BLaER1 (cell line): ENCODE data around the gene WWOX.

ENCODE experiments used
- H3K27ac ChIP-seq: shearing (Covaris generic); formaldehyde crosslinking; 2 replicates; pipeline ENCODE4 v1.8.1; 2022
- H3K27me3 ChIP-seq: shearing (Covaris generic); formaldehyde crosslinking; 2 replicates; pipeline ENCODE4 v1.8.1; 2022
- H3K36me3 ChIP-seq: shearing (Covaris generic); formaldehyde crosslinking; 2 replicates; pipeline ENCODE4 v1.8.1; 2022
- H3K4me1 ChIP-seq: shearing (Covaris generic); formaldehyde crosslinking; 2 replicates; pipeline ENCODE4 v1.8.1; 2022
- H3K4me2 ChIP-seq: shearing (Covaris generic); formaldehyde crosslinking; 2 replicates; pipeline ENCODE4 v1.8.1; 2022
- H3K4me3 ChIP-seq: shearing (Covaris generic); formaldehyde crosslinking; 2 replicates; pipeline ENCODE4 v1.8.1; 2022
- H3K9ac ChIP-seq: shearing (Covaris generic); formaldehyde crosslinking; 2 replicates; pipeline ENCODE4 v1.8.1; 2022
- H3K9me3 ChIP-seq: shearing (Covaris generic); formaldehyde crosslinking; 2 replicates; pipeline ENCODE4 v1.8.1; 2022
- H4K20me1 ChIP-seq: shearing (Covaris generic); formaldehyde crosslinking; 2 replicates; pipeline ENCODE4 v1.8.1; 2022
- Cebpa-rat ChIP-seq: shearing (Covaris generic); IDR thresholded peaks from 2 replicates; pipeline ENCODE4 v1.8.1; 2022

Gene WWOX

DNA sequence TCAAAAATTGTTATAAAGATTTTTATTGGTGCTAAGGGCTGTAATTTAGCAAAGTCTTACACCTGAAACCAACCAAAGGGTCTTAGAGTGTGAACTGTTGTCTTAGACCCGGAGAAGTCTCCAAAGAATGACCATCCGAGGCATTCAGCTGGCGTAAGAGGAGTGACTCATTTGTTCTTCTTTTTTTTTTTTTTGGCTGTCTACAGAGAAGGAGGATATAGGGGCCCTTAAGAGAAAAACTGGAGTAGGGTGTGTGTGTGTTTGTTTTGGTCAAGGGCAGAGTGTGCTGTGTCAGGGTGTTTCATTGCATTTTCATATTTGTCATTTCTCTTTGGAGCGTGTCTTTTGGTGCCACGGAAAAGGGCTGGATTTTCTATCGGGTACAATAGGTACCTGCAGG, 508.0 kb downstream of the WWOX start:
- no peak for TF ChIP-seq Cebpa-rat
- no peak overlapping the region for H3K4me2 ChIP-seq
- no peaks in the 10 kb centered on the region for H3K36me3 ChIP-seq
- no peaks in the 10 kb centered on the region for H3K9me3 ChIP-seq
- H4K20me1 ChIP-seq: no peaks in the 10 kb centered on the region
- H3K27me3 ChIP-seq: no peaks in the 10 kb centered on the region
- no peak overlapping the region for H3K4me3 ChIP-seq
- peaks cover 8% of the 10 kb centered on the region; the same call in 1 of the 2 replicates for H3K4me1 ChIP-seq
- no peak overlapping the region for H3K27ac ChIP-seq
- H3K9ac ChIP-seq: no peak overlapping the region

DNA sequence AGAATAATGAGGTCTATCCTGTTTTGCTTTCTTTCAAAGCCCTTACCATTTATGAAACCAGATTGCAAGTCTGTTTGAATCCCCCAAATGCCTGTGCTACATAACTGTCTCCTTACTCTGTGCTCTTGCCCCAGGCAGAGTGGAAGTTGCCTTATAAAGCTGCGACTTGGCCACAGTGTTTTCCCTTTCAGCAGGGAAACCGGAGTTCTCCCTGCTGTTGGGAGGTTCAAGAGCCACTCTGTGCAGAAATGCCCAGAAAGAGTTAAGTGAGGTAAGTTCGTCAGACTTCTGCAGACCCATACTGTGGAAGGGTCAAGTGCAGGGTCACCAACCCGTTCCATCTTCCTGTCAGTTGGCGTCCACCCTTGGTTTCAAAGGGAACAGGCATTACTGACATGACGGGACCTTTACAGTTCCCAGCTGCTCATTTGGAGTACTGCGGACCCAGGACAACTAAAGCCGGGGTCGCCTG, 508.9 kb downstream of the WWOX start:
- Histone ChIP-seq H3K9ac (no peak overlapping the region), H3K4me1 (peaks cover 8% of the 10 kb centered on the region; the same call in 1 of the 2 replicates), H3K4me2 (no peak overlapping the region), H3K36me3 (no peaks in the 10 kb centered on the region), H3K27ac (no peak overlapping the region), H4K20me1 (no peaks in the 10 kb centered on the region), H3K27me3 (no peaks in the 10 kb centered on the region), H3K4me3 (no peak overlapping the region), H3K9me3 (no peaks in the 10 kb centered on the region)
- TF ChIP-seq Cebpa-rat: no peak

DNA sequence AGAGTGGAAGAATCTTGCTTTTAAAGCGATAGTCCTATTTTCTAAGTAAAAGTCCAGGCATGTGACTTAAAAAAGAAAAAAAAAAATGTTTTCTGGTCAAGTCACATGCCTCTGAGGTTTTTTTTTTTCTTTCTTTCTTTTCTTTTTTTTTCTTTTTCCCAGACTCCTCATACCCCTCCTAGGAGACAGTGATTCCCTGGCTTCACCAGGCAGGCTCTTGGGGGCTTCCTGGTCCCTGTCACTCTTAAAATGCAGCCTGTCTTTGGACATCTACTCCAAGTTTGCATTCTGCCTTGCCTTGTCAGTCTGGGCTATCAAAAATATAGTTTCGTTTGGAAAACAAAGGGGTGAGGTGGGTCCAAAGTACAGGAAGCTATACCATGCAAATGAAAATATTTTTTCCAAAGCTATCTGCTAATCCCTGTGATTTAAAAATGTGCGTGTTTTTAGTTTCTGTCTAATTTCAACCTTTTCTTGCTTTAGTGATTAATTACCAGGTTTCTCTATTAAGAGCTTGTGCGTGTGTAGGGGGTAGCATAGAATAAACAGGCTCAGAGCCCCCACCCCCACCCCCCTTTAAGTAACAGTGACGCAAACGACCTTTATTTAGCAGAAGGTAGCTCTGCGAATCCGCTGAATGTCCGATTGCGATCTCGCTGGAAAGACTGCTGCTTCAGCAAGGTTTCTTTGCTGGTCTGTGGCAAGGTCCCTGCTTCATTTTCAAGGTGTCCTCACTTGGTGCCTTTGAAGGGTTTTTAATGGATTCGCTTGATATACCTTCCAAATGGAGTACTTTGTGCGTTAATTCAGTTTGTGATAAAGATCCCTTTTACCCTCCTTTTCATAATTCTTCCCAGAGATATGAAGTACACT, 510.2 kb downstream of the WWOX start:
- Histone ChIP-seq H3K9me3 (no peaks in the 10 kb centered on the region), H3K27me3 (no peaks in the 10 kb centered on the region), H3K9ac (no peak overlapping the region), H3K36me3 (no peaks in the 10 kb centered on the region), H3K4me2 (no peak overlapping the region), H3K27ac (no peak overlapping the region), H4K20me1 (no peaks in the 10 kb centered on the region), H3K4me3 (no peak overlapping the region), H3K4me1 (peaks cover 8% of the 10 kb centered on the region; the same call in 1 of the 2 replicates)
- TF ChIP-seq Cebpa-rat: no peak

GRCh38 chr16:78611318-78611717, 511.9 kb downstream of the WWOX start:
- H3K9ac ChIP-seq: no peak overlapping the region
- H4K20me1 ChIP-seq: no peaks in the 10 kb centered on the region
- no peak overlapping the region for H3K27ac ChIP-seq
- H3K27me3 ChIP-seq: no peaks in the 10 kb centered on the region
- peaks cover 8% of the 10 kb centered on the region; the same call in 1 of the 2 replicates for H3K4me1 ChIP-seq
- no peak overlapping the region for H3K4me2 ChIP-seq
- H3K36me3 ChIP-seq: no peaks in the 10 kb centered on the region
- no peaks in the 10 kb centered on the region for H3K9me3 ChIP-seq
- H3K4me3 ChIP-seq: no peak overlapping the region
- no peak for TF ChIP-seq Cebpa-rat

GRCh38 chr16:78619811-78620210, 520.4 kb downstream of the WWOX start:
- no peaks in the 10 kb centered on the region for H3K27me3 ChIP-seq
- H3K4me1 ChIP-seq: no peaks in the 10 kb centered on the region
- no peak overlapping the region for H3K27ac ChIP-seq
- no peaks in the 10 kb centered on the region for H3K36me3 ChIP-seq
- H3K4me3 ChIP-seq: no peak overlapping the region
- H3K9ac ChIP-seq: no peak overlapping the region
- peaks cover 12% of the 10 kb centered on the region for H3K9me3 ChIP-seq
- no peak for TF ChIP-seq Cebpa-rat
- no peak overlapping the region for H3K4me2 ChIP-seq
- no peaks in the 10 kb centered on the region for H4K20me1 ChIP-seq

GRCh38 chr16:78620291-78620690, 520.8 kb downstream of the WWOX start:
- TF ChIP-seq Cebpa-rat: no peak
- no peak overlapping the region for H3K4me2 ChIP-seq
- no peaks in the 10 kb centered on the region for H3K4me1 ChIP-seq
- H3K4me3 ChIP-seq: no peak overlapping the region
- H3K27ac ChIP-seq: no peak overlapping the region
- no peak overlapping the region for H3K9ac ChIP-seq
- no peaks in the 10 kb centered on the region for H3K36me3 ChIP-seq
- no peaks in the 10 kb centered on the region for H4K20me1 ChIP-seq
- no peaks in the 10 kb centered on the region for H3K27me3 ChIP-seq
- H3K9me3 ChIP-seq: peaks cover 12% of the 10 kb centered on the region

DNA sequence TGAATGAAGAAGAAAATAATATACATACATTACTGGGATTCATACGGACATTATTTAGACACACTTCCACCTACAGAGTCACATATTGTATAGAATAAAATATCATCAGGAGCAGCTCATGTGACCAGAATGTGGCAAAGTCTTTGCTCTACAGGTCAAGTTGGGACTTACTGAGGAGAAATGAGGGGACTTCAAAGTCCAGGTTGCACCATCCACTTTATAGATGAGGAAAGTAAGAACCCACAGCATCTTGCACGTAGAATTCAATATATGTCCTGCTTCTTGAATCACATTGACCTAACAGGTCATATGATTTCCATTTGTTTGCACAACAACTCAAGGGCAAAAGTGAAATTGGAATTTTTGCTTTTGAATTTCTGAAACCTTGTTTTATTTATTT, 524.3 kb downstream of the WWOX start:
- no peak for TF ChIP-seq Cebpa-rat
- H4K20me1 ChIP-seq: no peaks in the 10 kb centered on the region
- no peak overlapping the region for H3K9ac ChIP-seq
- H3K4me2 ChIP-seq: no peak overlapping the region
- H3K27me3 ChIP-seq: no peaks in the 10 kb centered on the region
- H3K9me3 ChIP-seq: peaks cover 12% of the 10 kb centered on the region
- H3K27ac ChIP-seq: no peak overlapping the region
- no peak overlapping the region for H3K4me3 ChIP-seq
- H3K36me3 ChIP-seq: no peaks in the 10 kb centered on the region
- peaks cover 4% of the 10 kb centered on the region; the same call in 1 of the 2 replicates for H3K4me1 ChIP-seq

- H4K20me1 ChIP-seq: no peaks in the 10 kb centered on the region
- no peaks in the 10 kb centered on the region for H3K36me3 ChIP-seq
- no peak overlapping the region for H3K4me2 ChIP-seq
- TF ChIP-seq Cebpa-rat: no peak
- no peaks in the 10 kb centered on the region for H3K27me3 ChIP-seq
- peaks cover 4% of the 10 kb centered on the region; the same call in 1 of the 2 replicates for H3K4me1 ChIP-seq
- H3K9ac ChIP-seq: no peak overlapping the region
- no peak overlapping the region for H3K4me3 ChIP-seq
- H3K27ac ChIP-seq: no peak overlapping the region
- peaks cover 14% of the 10 kb centered on the region for H3K9me3 ChIP-seq
Measured at GRCh38 chr16:78624366-78624765, 524.9 kb downstream of the WWOX start.

GRCh38 chr16:78628461-78629045, 529.1 kb downstream of the WWOX start:
- H3K4me3 ChIP-seq: no peak overlapping the region
- H3K27me3 ChIP-seq: no peaks in the 10 kb centered on the region
- H3K4me2 ChIP-seq: no peak overlapping the region
- H3K4me1 ChIP-seq: peaks cover 4% of the 10 kb centered on the region; the same call in 1 of the 2 replicates
- no peaks in the 10 kb centered on the region for H4K20me1 ChIP-seq
- H3K9ac ChIP-seq: no peak overlapping the region
- H3K27ac ChIP-seq: no peak overlapping the region
- no peak for TF ChIP-seq Cebpa-rat
- peaks cover 14% of the 10 kb centered on the region for H3K9me3 ChIP-seq
- H3K36me3 ChIP-seq: no peaks in the 10 kb centered on the region

GRCh38 chr16:78629173-78629572, 529.7 kb downstream of the WWOX start:
- no peaks in the 10 kb centered on the region for H3K27me3 ChIP-seq
- H3K4me1 ChIP-seq: peaks cover 4% of the 10 kb centered on the region; the same call in 1 of the 2 replicates
- H3K4me2 ChIP-seq: no peak overlapping the region
- H3K9ac ChIP-seq: no peak overlapping the region
- no peak for TF ChIP-seq Cebpa-rat
- H3K27ac ChIP-seq: no peak overlapping the region
- H3K4me3 ChIP-seq: no peak overlapping the region
- no peaks in the 10 kb centered on the region for H3K36me3 ChIP-seq
- peaks cover 14% of the 10 kb centered on the region for H3K9me3 ChIP-seq
- no peaks in the 10 kb centered on the region for H4K20me1 ChIP-seq
